PC-3 (cell line): ENCODE data around the gene ABLIM2. TPM values are rescaled to one million over a fixed set of nuclear protein-coding genes. Genes with fewer than 3 reads are reported as not detected.

Experiments
- ATAC-seq: fragments of 200-7000 bp; cut with Tn5 transposase; 2 replicates; pipeline ENCODE4 v1.9.1; 2020; ENCODE audit warnings: mild to moderate bottlenecking, moderate library complexity
- BruUV-seq: library from RNA; stranded (reverse); fragments of 400-500 nt; replicated peaks from 2 replicates; lab custom pipeline; 2021; lab: Mats Ljungman, UMichigan
- CTCF ChIA-PET: fragments of 300-600 bp; sonication (Branson Sonifier 250); formaldehyde crosslinking; loops from one replicate; lab custom pipeline; 2022; ENCODE audit warnings: antibody characterized with exemption; lab: Charles Lee
- POLR2A ChIA-PET: fragments of 300-600 bp; sonication (Branson Sonifier 250); formaldehyde crosslinking; loops from one replicate; lab custom pipeline; 2022; ENCODE audit warnings: antibody characterized with exemption; ENCODE audit not compliant: unreplicated experiment; lab: Charles Lee
- DNase-seq: peaks from one replicate; pipeline ENCODE4 v3.0.0-alpha.2; 2015
- H2AFZ ChIP-seq: fragments of 300-600 bp; sonication (generic); 2 replicates; pipeline ENCODE4 v1.6.0; 2016; ENCODE audit warnings: antibody characterized with exemption, low read length
- H3F3A ChIP-seq: fragments of 300-600 bp; sonication (generic); one replicate; pipeline ENCODE4 v1.6.0; 2017; ENCODE audit warnings: antibody characterized with exemption, low read length, control low read depth, mild to moderate bottlenecking; ENCODE audit not compliant: unreplicated experiment
- H3K27ac ChIP-seq: fragments of 300-600 bp; sonication (generic); 2 replicates; pipeline ENCODE4 v1.5.1; 2016; ENCODE audit warnings: mild to moderate bottlenecking, low read length
- H3K27me3 ChIP-seq: fragments of 300-600 bp; sonication (generic); 2 replicates; pipeline ENCODE4 v1.6.1; 2016; ENCODE audit warnings: low read length, mixed read lengths
- H3K36me3 ChIP-seq: fragments of 300-600 bp; sonication (generic); 2 replicates; pipeline ENCODE4 v1.6.1; 2016; ENCODE audit warnings: low read depth, mixed run types, low read length, mixed read lengths
- H3K4me1 ChIP-seq: fragments of 300-600 bp; sonication (generic); 2 replicates; pipeline ENCODE4 v1.5.1; 2016; ENCODE audit warnings: low read length; ENCODE audit not compliant: insufficient read depth
- H3K4me2 ChIP-seq: fragments of 300-600 bp; sonication (generic); 2 replicates; pipeline ENCODE4 v1.6.0; 2016; ENCODE audit warnings: low read length
- H3K4me3 ChIP-seq: fragments of 300-600 bp; sonication (generic); 2 replicates; pipeline ENCODE4 v1.5.1; 2016; ENCODE audit warnings: mild to moderate bottlenecking, low read length, mixed read lengths
- H3K79me2 ChIP-seq: fragments of 300-600 bp; sonication (generic); 2 replicates; pipeline ENCODE4 v1.6.1; 2017; ENCODE audit warnings: low read length, mixed read lengths
- H3K9ac ChIP-seq: fragments of 300-600 bp; sonication (generic); 2 replicates; pipeline ENCODE4 v1.6.0; 2016; ENCODE audit warnings: mild to moderate bottlenecking, low read length
- H3K9me2 ChIP-seq: fragments of 300-600 bp; sonication (generic); replicated peaks from 2 replicates; pipeline ENCODE4 v1.6.1; 2016; ENCODE audit warnings: mixed run types, low read length, mixed read lengths
- H3K9me3 ChIP-seq: fragments of 300-600 bp; sonication (generic); 2 replicates; pipeline ENCODE4 v1.6.1; 2016; ENCODE audit warnings: low read length, mixed read lengths
- H4K20me1 ChIP-seq: fragments of 300-600 bp; sonication (generic); 2 replicates; pipeline ENCODE4 v1.6.1; 2016; ENCODE audit warnings: low read length, mixed read lengths
- CTCF ChIP-seq: fragments of 300-600 bp; sonication (generic); conservative IDR thresholded peaks from 2 replicates; pipeline ENCODE4 v1.5.1; 2017; ENCODE audit warnings: antibody characterized with exemption, low read depth, mild to moderate bottlenecking, low read length
- EZH2 ChIP-seq: fragments of 300-600 bp; sonication (generic); IDR thresholded peaks from one replicate; pipeline ENCODE4 v1.6.1; 2017; ENCODE audit warnings: antibody characterized with exemption, mild to moderate bottlenecking, low read length; ENCODE audit not compliant: unreplicated experiment
- EZH2phosphoT487 ChIP-seq: fragments of 300-600 bp; sonication (generic); IDR thresholded peaks from 2 replicates; pipeline ENCODE4 v1.6.1; 2018; ENCODE audit warnings: mild to moderate bottlenecking, antibody characterized with exemption, low read length, borderline replicate concordance
- intact Hi-C: fragments of 100-400 bp; cut with micrococcal nuclease; formaldehyde crosslinking; loops from 2 replicates; pipeline ENCODE4 v1.9.0; 2023
- total RNA-seq: library from RNA; depleted of rRNA; stranded (reverse); fragments of >200 nt; gene quantifications from 2 replicates; pipeline ENCODE4 v1.2.3, GENCODE V29; 2014

ABLIM2 gene
- total RNA-seq, 1 experiment from 2014 or later = 3.2 TPM

GRCh38 chr4:8147231-8147970 is 11.2 kb downstream of the ABLIM2 start:
- intact Hi-C loops = no loop called here
- Histone ChIP-seq H3K4me1 (no peaks in the 10 kb centered on the region), H3K4me2 (no peak overlapping the region), H3K79me2 (no peaks in the 10 kb centered on the region), H3F3A (no peaks in the 10 kb centered on the region), H3K9ac (no peak overlapping the region), H4K20me1 (no peaks in the 10 kb centered on the region), H3K4me3 (no peak overlapping the region), H3K27ac (no peak overlapping the region), H3K9me2 (no peaks in the 10 kb centered on the region), H2AFZ (no peak overlapping the region), H3K36me3 (no peaks in the 10 kb centered on the region), H3K9me3 (no peaks in the 10 kb centered on the region), H3K27me3 (no peaks in the 10 kb centered on the region)
- no TSS peak for BruUV-seq
- DNase-seq (no peak), ATAC-seq (no peak)
- POLR2A ChIA-PET = no interaction called here
- TF ChIP-seq CTCF = no peak
- CTCF ChIA-PET = no interaction called here

- DNase-seq = no peak
- no peak for ATAC-seq
- Histone ChIP-seq H3K27me3 (no peaks in the 10 kb centered on the region), H3F3A (no peaks in the 10 kb centered on the region), H3K79me2 (no peaks in the 10 kb centered on the region), H2AFZ (no peak overlapping the region), H3K27ac (no peak overlapping the region), H3K4me1 (no peaks in the 10 kb centered on the region), H3K4me2 (no peak overlapping the region), H3K9ac (no peak overlapping the region), H3K9me3 (no peaks in the 10 kb centered on the region), H4K20me1 (no peaks in the 10 kb centered on the region), H3K9me2 (no peaks in the 10 kb centered on the region), H3K36me3 (no peaks in the 10 kb centered on the region), H3K4me3 (no peak overlapping the region)
- ChIA-PET CTCF (no interaction called here), POLR2A (no interaction called here)
- no TSS peak for BruUV-seq
- TF ChIP-seq EZH2phosphoT487 = no peak
- TF ChIP-seq CTCF = no peak
- TF ChIP-seq EZH2 = no peak
- intact Hi-C loops = no loop called here
Observed at GRCh38 chr4:8146157-8146556, 12.5 kb downstream of the ABLIM2 start.

- Histone ChIP-seq H3K4me2 (no peak overlapping the region), H3K27me3 (no peaks in the 10 kb centered on the region), H3K9ac (no peak overlapping the region), H3K36me3 (no peaks in the 10 kb centered on the region), H3K9me2 (no peaks in the 10 kb centered on the region), H3K4me3 (no peak overlapping the region), H4K20me1 (no peaks in the 10 kb centered on the region), H2AFZ (no peak overlapping the region), H3K4me1 (no peaks in the 10 kb centered on the region), H3K79me2 (no peaks in the 10 kb centered on the region), H3K27ac (no peak overlapping the region), H3F3A (no peaks in the 10 kb centered on the region), H3K9me3 (no peaks in the 10 kb centered on the region)
- intact Hi-C loops = no loop called here
- no peak for DNase-seq
- POLR2A ChIA-PET = no interaction called here
- ATAC-seq = no peak
- no TSS peak for BruUV-seq
- no peak for TF ChIP-seq EZH2
- TF ChIP-seq CTCF = no peak
- CTCF ChIA-PET = no interaction called here
Observed at GRCh38 chr4:8144359-8144758, 14.3 kb downstream of the ABLIM2 start.
